Erythroblast (primary cell): ENCODE data around the gene NR2E1.

Source experiments
- DNase-seq, 2 experiments: peaks; one replicate each; lab custom pipeline; 2025; lab: John Stamatoyannopoulos, UW
- GATA1 ChIP-seq: IDR thresholded peaks from 2 replicates; pipeline ENCODE4 v1.6.1; 2011; ENCODE audit warnings: low read depth, mild to moderate bottlenecking, control low read depth, low read length, moderate library complexity
- POLR2A ChIP-seq: IDR thresholded peaks from 2 replicates; pipeline ENCODE4 v1.6.1; 2011; ENCODE audit warnings: mild to moderate bottlenecking, low read length

The NR2E1 gene

GRCh38 chr6:108195209-108195608 lies 29.4 kb downstream of the NR2E1 start:
- TF ChIP-seq GATA1 = no peak
- TF ChIP-seq POLR2A = no peak
- DNase-seq = no peak

GRCh38 chr6:108198761-108199498 lies 33.1 kb downstream of the NR2E1 start:
- TF ChIP-seq POLR2A (no peak), GATA1 (no peak)
- DNase-seq = no peak

GRCh38 chr6:108200186-108200585 lies 34.4 kb downstream of the NR2E1 start:
- DNase-seq = no peak
- TF ChIP-seq GATA1 (no peak), POLR2A (no peak)

GRCh38 chr6:108200631-108201030 lies 34.8 kb downstream of the NR2E1 start:
- TF ChIP-seq POLR2A (no peak), GATA1 (no peak)
- no peak for DNase-seq

GRCh38 chr6:108203189-108204112 lies 37.6 kb downstream of the NR2E1 start:
- no peak for DNase-seq
- TF ChIP-seq GATA1 (no peak), POLR2A (no peak)

GRCh38 chr6:108207013-108207412 lies 41.2 kb downstream of the NR2E1 start:
- no peak for TF ChIP-seq POLR2A
- no peak for TF ChIP-seq GATA1
- peak; percentile 13 to 37 for DNase-seq

- no peak for TF ChIP-seq POLR2A
- TF ChIP-seq GATA1 = no peak
Observed at GRCh38 chr6:108209738-108210137, 43.9 kb downstream of the NR2E1 start.

GRCh38 chr6:108210556-108210955 lies 44.7 kb downstream of the NR2E1 start:
- DNase-seq = no peak
- no peak for TF ChIP-seq GATA1
- no peak for TF ChIP-seq POLR2A

More at GRCh38 chr6:108209738-108210137, 43.9 kb downstream of the NR2E1 start:
- no peak for DNase-seq

- TF ChIP-seq POLR2A (no peak), GATA1 (no peak)
- DNase-seq = no peak
Observed at GRCh38 chr6:108211671-108212070, 45.8 kb downstream of the NR2E1 start.

- no peak for TF ChIP-seq GATA1
- TF ChIP-seq POLR2A = no peak
- DNase-seq = no peak
Observed at GRCh38 chr6:108222064-108222463, 56.2 kb downstream of the NR2E1 start.

GRCh38 chr6:108222504-108222903 lies 56.7 kb downstream of the NR2E1 start:
- TF ChIP-seq POLR2A = no peak
- TF ChIP-seq GATA1 = no peak
- DNase-seq = peak in 1 of 2 experiments; percentile 10

GRCh38 chr6:108227290-108227689 lies 61.5 kb downstream of the NR2E1 start:
- DNase-seq = no peak
- TF ChIP-seq GATA1 (no peak), POLR2A (no peak)

GRCh38 chr6:108228416-108228815 lies 62.6 kb downstream of the NR2E1 start:
- no peak for TF ChIP-seq POLR2A
- TF ChIP-seq GATA1 = no peak
- DNase-seq = peak; percentile 73 to 80

GRCh38 chr6:108235127-108235526 lies 69.3 kb downstream of the NR2E1 start:
- DNase-seq = peak; percentile 32 to 73
- TF ChIP-seq POLR2A (no peak), GATA1 (no peak)
